Type B pancreatic cell (in vitro differentiated cells): ENCODE measurements around the gene NANOGP8. TPM values are rescaled to one million over a fixed set of nuclear protein-coding genes. Genes with fewer than 3 reads are reported as not detected.
"Not testable (repeated sequence)": the region's sequence is repeated elsewhere in the genome, so short reads cannot be mapped to it uniquely, and the experiment has no call there.

Source experiments
- DNase-seq: peaks from one replicate; pipeline ENCODE4 v3.0.0; 2021; ENCODE audit warnings: mixed read lengths; ENCODE audit not compliant: unreplicated experiment; ENCODE audit errors: extremely low spot score
- H3K27ac Mint-ChIP-seq: 2 replicates; pipeline ENCODE4 v1.8.0; 2021; ENCODE audit warnings: mild to moderate bottlenecking, mixed read lengths
- H3K27me3 Mint-ChIP-seq: 2 replicates; pipeline ENCODE4 v1.8.0; 2021; ENCODE audit warnings: mixed read lengths
- H3K36me3 Mint-ChIP-seq: 2 replicates; pipeline ENCODE4 v1.8.0; 2021; ENCODE audit warnings: mixed read lengths
- H3K4me1 Mint-ChIP-seq: one replicate; pipeline ENCODE4 v1.8.0; 2021; ENCODE audit warnings: mixed read lengths; ENCODE audit not compliant: unreplicated experiment
- H3K4me3 Mint-ChIP-seq: 2 replicates; pipeline ENCODE4 v1.8.0; 2021; ENCODE audit warnings: mild to moderate bottlenecking, mixed read lengths
- H3K9me3 Mint-ChIP-seq: 2 replicates; pipeline ENCODE4 v1.8.0; 2021; ENCODE audit warnings: mixed read lengths
- CTCF ChIP-seq: fragments of 200-600 bp; sonication (generic); conservative IDR thresholded peaks from 2 replicates; pipeline ENCODE4 v1.5.0; 2021; ENCODE audit warnings: antibody characterized with exemption, mild to moderate bottlenecking
- total RNA-seq: library from RNA; stranded (reverse); gene quantifications from 2 replicates; pipeline ENCODE4 v1.2.1, GENCODE V29; 2021; ENCODE audit warnings: low replicate concordance

NANOGP8 gene
- total RNA-seq, 1 donor from 2014 or later: not detected

GRCh38 chr15:35087759-35088158, 2.7 kb upstream of the NANOGP8 start:
- Mint-ChIP-seq H3K4me1 (peaks cover 10% of the 10 kb centered on the region), H3K36me3 (peaks cover 5% of the 10 kb centered on the region), H3K9me3 (no peaks in the 10 kb centered on the region), H3K27ac (no peak overlapping the region), H3K27me3 (no peaks in the 10 kb centered on the region), H3K4me3 (no peak overlapping the region)
- no peak for TF ChIP-seq CTCF
- DNase-seq: no peak

GRCh38 chr15:35082371-35083348, 2.4 kb downstream of the NANOGP8 start:
- H3K4me3 Mint-ChIP-seq, H3K4me1 Mint-ChIP-seq, H3K27me3 Mint-ChIP-seq, H3K27ac Mint-ChIP-seq, H3K9me3 Mint-ChIP-seq, H3K36me3 Mint-ChIP-seq, DNase-seq: not testable (repeated sequence)

- not testable (repeated sequence) for H3K9me3 Mint-ChIP-seq, H3K27ac Mint-ChIP-seq, H3K27me3 Mint-ChIP-seq, H3K36me3 Mint-ChIP-seq, DNase-seq, H3K4me3 Mint-ChIP-seq, H3K4me1 Mint-ChIP-seq
Measured at GRCh38 chr15:35081626-35082365, 3.3 kb downstream of the NANOGP8 start.

GRCh38 chr15:35080226-35080625, 4.9 kb downstream of the NANOGP8 start:
- Mint-ChIP-seq H3K27ac (no peak overlapping the region), H3K36me3 (peaks cover 3% of the 10 kb centered on the region), H3K4me1 (peaks cover 4% of the 10 kb centered on the region), H3K9me3 (no peaks in the 10 kb centered on the region), H3K27me3 (no peaks in the 10 kb centered on the region), H3K4me3 (no peak overlapping the region)
- no peak for TF ChIP-seq CTCF
- DNase-seq: no peak

- no peak overlapping the region for H3K27ac Mint-ChIP-seq
- no peaks in the 10 kb centered on the region for H3K9me3 Mint-ChIP-seq
- no peak overlapping the region for H3K4me3 Mint-ChIP-seq
- DNase-seq: no peak
- no peaks in the 10 kb centered on the region for H3K27me3 Mint-ChIP-seq
- peak; percentile 95 for TF ChIP-seq CTCF
- peaks cover 4% of the 10 kb centered on the region for H3K4me1 Mint-ChIP-seq
- H3K36me3 Mint-ChIP-seq: peaks cover 7% of the 10 kb centered on the region
Measured at GRCh38 chr15:35078221-35078915, 6.7 kb downstream of the NANOGP8 start.

GRCh38 chr15:35071106-35071505, 14.0 kb downstream of the NANOGP8 start:
- H3K27ac Mint-ChIP-seq: no peak overlapping the region
- H3K4me1 Mint-ChIP-seq: peaks cover 19% of the 10 kb centered on the region
- TF ChIP-seq CTCF: no peak
- peaks cover 5% of the 10 kb centered on the region for H3K9me3 Mint-ChIP-seq
- H3K36me3 Mint-ChIP-seq: peaks cover 3% of the 10 kb centered on the region
- no peak overlapping the region for H3K4me3 Mint-ChIP-seq
- H3K27me3 Mint-ChIP-seq: no peaks in the 10 kb centered on the region
- no peak for DNase-seq
